HEK293T (cell line): ENCODE measurements around the gene PLPP4.

ENCODE experiments used
- CTCF ChIA-PET: fragments of 350-600 bp; formaldehyde crosslinking; extraction: SDS; loops from one replicate; lab custom pipeline; 2021; ENCODE audit warnings: antibody characterized with exemption, inconsistent platforms; lab: Yijun Ruan, JAX
- POLR2A ChIA-PET: fragments of 350-600 bp; formaldehyde crosslinking; extraction: SDS; loops from one replicate; lab custom pipeline; 2020; ENCODE audit warnings: antibody characterized with exemption, inconsistent platforms; lab: Yijun Ruan, JAX
- DNase-seq: peaks from one replicate; pipeline ENCODE4 v3.0.0; 2012; ENCODE audit warnings: mixed read lengths; ENCODE audit errors: extremely low spot score
- ARNT ChIP-seq: fragments of 450-650 bp; IDR thresholded peaks from 2 replicates; pipeline ENCODE4 v1.6.1; 2017; ENCODE audit warnings: mild to moderate bottlenecking
- BHLHE40 ChIP-seq: fragments of 450-650 bp; IDR thresholded peaks from 2 replicates; pipeline ENCODE4 v1.6.1; 2016; ENCODE audit warnings: mild to moderate bottlenecking, moderate library complexity, borderline replicate concordance
- CTBP1 ChIP-seq: fragments of 450-650 bp; IDR thresholded peaks from 2 replicates; pipeline ENCODE4 v1.6.1; 2016; ENCODE audit warnings: borderline replicate concordance
- ELF4 ChIP-seq: fragments of 450-650 bp; IDR thresholded peaks from 2 replicates; pipeline ENCODE4 v1.6.1; 2017; ENCODE audit warnings: antibody characterized with exemption
- FOXA1 ChIP-seq: fragments of 450-650 bp; IDR thresholded peaks from 2 replicates; pipeline ENCODE4 v1.6.1; 2016; ENCODE audit warnings: mild to moderate bottlenecking
- FOXK2 ChIP-seq: fragments of 450-650 bp; IDR thresholded peaks from 2 replicates; pipeline ENCODE4 v1.6.1; 2016; ENCODE audit warnings: mild to moderate bottlenecking
- FOXM1 ChIP-seq: fragments of 450-650 bp; IDR thresholded peaks from 2 replicates; pipeline ENCODE4 v1.6.1; 2017; ENCODE audit warnings: mild to moderate bottlenecking, borderline replicate concordance
- HDGF ChIP-seq: fragments of 450-650 bp; IDR thresholded peaks from 2 replicates; pipeline ENCODE4 v1.6.1; 2017; ENCODE audit warnings: antibody characterized with exemption, borderline replicate concordance
- L3MBTL2 ChIP-seq: fragments of 450-650 bp; conservative IDR thresholded peaks from 2 replicates; pipeline ENCODE4 v1.6.1; 2016; ENCODE audit warnings: mild to moderate bottlenecking
- LEF1 ChIP-seq: fragments of 450-650 bp; IDR thresholded peaks from 2 replicates; pipeline ENCODE4 v1.6.1; 2017; ENCODE audit warnings: mild to moderate bottlenecking, borderline replicate concordance
- NFRKB ChIP-seq: fragments of 450-650 bp; IDR thresholded peaks from 2 replicates; pipeline ENCODE4 v1.6.1; 2016; ENCODE audit warnings: mild to moderate bottlenecking, moderate library complexity
- PKNOX1 ChIP-seq: fragments of 450-650 bp; IDR thresholded peaks from 2 replicates; pipeline ENCODE4 v1.6.1; 2016
- SP1 ChIP-seq: fragments of 450-650 bp; IDR thresholded peaks from 2 replicates; pipeline ENCODE4 v1.6.1; 2017
- SUZ12 ChIP-seq: fragments of 450-650 bp; IDR thresholded peaks from 2 replicates; pipeline ENCODE4 v1.6.1; 2016; ENCODE audit warnings: mild to moderate bottlenecking
- TARDBP ChIP-seq: fragments of 450-650 bp; IDR thresholded peaks from 2 replicates; pipeline ENCODE4 v1.6.1; 2016
- ZNF384 ChIP-seq: fragments of 450-650 bp; IDR thresholded peaks from 2 replicates; pipeline ENCODE4 v1.6.1; 2016

Gene PLPP4

GRCh38 chr10:120601999-120602398, 145.0 kb downstream of the PLPP4 start:
- ChIA-PET CTCF (interaction anchor here (1.0 kb wide), 1 partner anchor 179 kb away, joined by 4 read pairs; no protein-coding TSS in a partner anchor), POLR2A (no interaction called here)
- no peak for DNase-seq
- TF ChIP-seq FOXM1 (no peak), ZNF384 (no peak), TARDBP (no peak), ARNT (no peak), CTBP1 (no peak), L3MBTL2 (no peak), ELF4 (no peak), BHLHE40 (no peak), FOXA1 (no peak), PKNOX1 (no peak), FOXK2 (no peak), NFRKB (no peak), SP1 (no peak)

- POLR2A ChIA-PET = no interaction called here
- DNase-seq = no peak
- CTCF ChIA-PET = no interaction called here
- TF ChIP-seq SUZ12 = no peak
- TF ChIP-seq ZNF384 = no peak
- no peak for TF ChIP-seq BHLHE40
- TF ChIP-seq HDGF = no peak
- TF ChIP-seq CTBP1 = no peak
These were observed 148.4 kb downstream of the PLPP4 start for GRCh38 chr10:120605410-120605809.

GRCh38 chr10:120606051-120606764, 149.2 kb downstream of the PLPP4 start:
- no peak for DNase-seq
- ChIA-PET CTCF (no interaction called here), POLR2A (no interaction called here)
- TF ChIP-seq ZNF384 (no peak), SUZ12 (no peak), L3MBTL2 (no peak), FOXM1 (no peak), HDGF (no peak), ELF4 (no peak), ARNT (no peak), PKNOX1 (no peak), CTBP1 (no peak), FOXK2 (no peak), TARDBP (no peak), BHLHE40 (no peak), FOXA1 (no peak), LEF1 (no peak), NFRKB (no peak), SP1 (no peak)

- ChIA-PET POLR2A (no interaction called here), CTCF (no interaction called here)
- no peak for TF ChIP-seq FOXA1
- no peak for TF ChIP-seq SUZ12
- no peak for TF ChIP-seq ARNT
- no peak for TF ChIP-seq L3MBTL2
- no peak for TF ChIP-seq LEF1
- no peak for TF ChIP-seq BHLHE40
- TF ChIP-seq HDGF = no peak
- no peak for TF ChIP-seq ELF4
- TF ChIP-seq SP1 = no peak
- TF ChIP-seq NFRKB = no peak
- no peak for TF ChIP-seq FOXM1
- TF ChIP-seq FOXK2 = no peak
- DNase-seq = no peak
These were observed 150.1 kb downstream of the PLPP4 start for GRCh38 chr10:120607016-120607709.

- ChIA-PET CTCF (no interaction called here), POLR2A (no interaction called here)
- DNase-seq = no peak
- TF ChIP-seq FOXA1 (no peak), ARNT (no peak), ELF4 (no peak), NFRKB (no peak), FOXM1 (no peak), TARDBP (no peak), SP1 (no peak), FOXK2 (no peak), PKNOX1 (no peak), CTBP1 (no peak), BHLHE40 (no peak), SUZ12 (no peak), ZNF384 (no peak), HDGF (no peak), L3MBTL2 (no peak), LEF1 (no peak)
These were observed 151.0 kb downstream of the PLPP4 start for GRCh38 chr10:120607710-120608703.
